Measurements from ENCODE around the gene LPIN2.

The LPIN2 gene

DNA sequence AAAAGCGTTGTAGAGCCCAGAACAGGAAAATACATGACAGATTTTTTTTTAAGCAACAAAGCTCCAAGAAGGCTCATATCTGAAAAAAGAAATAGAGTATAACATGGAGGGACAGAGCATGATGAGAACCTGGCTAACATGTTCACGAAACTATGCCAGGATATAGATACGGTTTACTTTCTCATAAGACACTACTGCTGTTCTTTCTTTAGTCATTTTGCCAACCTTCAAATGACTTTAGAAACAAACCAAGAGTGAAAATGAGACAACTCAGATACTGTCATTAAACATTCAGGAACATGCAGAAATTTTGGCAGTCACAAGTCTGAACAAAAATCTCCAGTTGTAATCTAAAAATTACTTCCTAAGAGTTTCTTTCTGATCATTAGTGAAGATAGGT is 14.3 kb downstream of the LPIN2 start:
- H3K27ac ChIP-seq = peak overlapping the region; percentile 84
- in situ Hi-C loops (cut with HindIII; ENCODE audit: low pct_ligation_motif_present, low sequenced_read_pairs) = no loop called here
- no peak overlapping the region for H3K4me3 ChIP-seq (ENCODE audit: low read depth, low read length)

DNA sequence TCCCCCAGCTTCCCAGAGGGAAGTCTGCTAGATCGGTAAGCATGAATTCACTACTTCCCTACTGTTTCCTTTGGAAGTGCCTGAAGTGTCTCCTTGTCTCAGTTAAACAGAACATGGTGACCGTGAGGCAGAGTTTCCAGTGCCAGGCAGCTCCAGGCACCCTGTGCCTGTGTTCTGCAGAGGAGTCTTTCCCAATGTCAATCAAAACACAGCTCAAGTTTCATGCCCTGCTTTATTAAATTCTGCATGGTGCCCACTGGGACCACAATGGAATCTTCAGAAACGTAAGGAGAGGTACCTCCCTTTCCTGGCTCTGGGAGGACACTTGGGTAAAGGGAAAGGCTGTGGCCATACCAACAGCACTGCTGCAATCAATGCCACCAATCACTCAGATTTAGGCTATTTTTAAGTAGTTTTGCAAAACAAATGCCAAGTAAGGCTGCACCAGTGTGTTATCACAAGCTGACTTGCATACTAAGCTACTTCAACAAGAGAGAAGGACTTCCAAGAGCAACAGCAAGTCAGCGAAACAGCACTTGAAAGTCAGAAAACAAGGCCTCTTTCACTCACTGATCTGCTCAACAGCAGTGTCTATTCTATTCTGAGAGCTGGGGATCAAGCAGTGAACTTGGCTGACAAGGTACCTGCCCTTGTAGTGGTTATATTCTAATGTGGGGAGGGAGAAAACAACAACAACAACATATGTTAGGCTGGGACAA is 14.9 kb downstream of the LPIN2 start:
- no peak for DNase-seq
- H3K4me3 ChIP-seq (ENCODE audit: low read depth, low read length) = no peak overlapping the region
- in situ Hi-C loops (cut with HindIII; ENCODE audit: low pct_ligation_motif_present, low sequenced_read_pairs) = no loop called here
- no peaks in the 10 kb centered on the region for H3K27me3 ChIP-seq (replicated peaks)
- H3K27ac ChIP-seq = peak overlapping the region; percentile 84
- no peaks in the 10 kb centered on the region for H3K36me3 ChIP-seq (replicated peaks)
- TF ChIP-seq, protein P1, sequence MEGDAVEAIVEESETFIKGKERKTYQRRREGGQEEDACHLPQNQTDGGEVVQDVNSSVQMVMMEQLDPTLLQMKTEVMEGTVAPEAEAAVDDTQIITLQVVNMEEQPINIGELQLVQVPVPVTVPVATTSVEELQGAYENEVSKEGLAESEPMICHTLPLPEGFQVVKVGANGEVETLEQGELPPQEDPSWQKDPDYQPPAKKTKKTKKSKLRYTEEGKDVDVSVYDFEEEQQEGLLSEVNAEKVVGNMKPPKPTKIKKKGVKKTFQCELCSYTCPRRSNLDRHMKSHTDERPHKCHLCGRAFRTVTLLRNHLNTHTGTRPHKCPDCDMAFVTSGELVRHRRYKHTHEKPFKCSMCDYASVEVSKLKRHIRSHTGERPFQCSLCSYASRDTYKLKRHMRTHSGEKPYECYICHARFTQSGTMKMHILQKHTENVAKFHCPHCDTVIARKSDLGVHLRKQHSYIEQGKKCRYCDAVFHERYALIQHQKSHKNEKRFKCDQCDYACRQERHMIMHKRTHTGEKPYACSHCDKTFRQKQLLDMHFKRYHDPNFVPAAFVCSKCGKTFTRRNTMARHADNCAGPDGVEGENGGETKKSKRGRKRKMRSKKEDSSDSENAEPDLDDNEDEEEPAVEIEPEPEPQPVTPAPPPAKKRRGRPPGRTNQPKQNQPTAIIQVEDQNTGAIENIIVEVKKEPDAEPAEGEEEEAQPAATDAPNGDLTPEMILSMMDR (IDR thresholded peaks at IDR 0.05; ENCODE audit: low read depth, low read length, missing control alignments) = no peak

More for the DNA sequence above, 14.3 kb downstream of the LPIN2 start:
- TF ChIP-seq, protein P1 (IDR thresholded peaks at IDR 0.05; ENCODE audit: low read depth, low read length, missing control alignments) = no peak
- DNase-seq = no peak
- no peaks in the 10 kb centered on the region for H3K36me3 ChIP-seq (replicated peaks)
- no peaks in the 10 kb centered on the region for H3K27me3 ChIP-seq (replicated peaks)

DNA sequence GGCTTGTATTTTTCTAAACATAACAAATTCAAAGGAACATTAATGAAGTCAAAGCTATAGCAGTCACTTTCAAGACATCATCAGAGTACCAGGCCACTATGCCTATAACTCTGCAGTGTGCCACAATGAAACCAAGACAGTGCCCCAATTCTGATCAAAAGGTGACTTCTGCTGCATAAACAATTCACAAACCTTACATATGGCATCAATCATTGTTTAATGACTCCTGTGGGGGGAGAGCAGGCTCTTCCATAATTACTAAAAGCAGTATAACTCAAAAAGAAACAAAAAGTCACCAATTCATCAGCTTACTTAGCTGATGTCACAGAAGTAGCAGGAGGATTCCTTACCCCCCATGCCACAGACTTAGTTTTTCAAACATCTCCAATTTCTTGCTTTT is 15.5 kb downstream of the LPIN2 start:
- in situ Hi-C loops (cut with HindIII; ENCODE audit: low pct_ligation_motif_present, low sequenced_read_pairs) = no loop called here
- TF ChIP-seq, protein P1 (IDR thresholded peaks at IDR 0.05; ENCODE audit: low read depth, low read length, missing control alignments) = no peak
- Histone ChIP-seq H3K36me3 (replicated peaks) (no peaks in the 10 kb centered on the region), H3K27me3 (replicated peaks) (no peaks in the 10 kb centered on the region), H3K4me3 (ENCODE audit: low read depth, low read length) (no peak overlapping the region), H3K27ac (no peak overlapping the region)
- DNase-seq = no peak

DNA sequence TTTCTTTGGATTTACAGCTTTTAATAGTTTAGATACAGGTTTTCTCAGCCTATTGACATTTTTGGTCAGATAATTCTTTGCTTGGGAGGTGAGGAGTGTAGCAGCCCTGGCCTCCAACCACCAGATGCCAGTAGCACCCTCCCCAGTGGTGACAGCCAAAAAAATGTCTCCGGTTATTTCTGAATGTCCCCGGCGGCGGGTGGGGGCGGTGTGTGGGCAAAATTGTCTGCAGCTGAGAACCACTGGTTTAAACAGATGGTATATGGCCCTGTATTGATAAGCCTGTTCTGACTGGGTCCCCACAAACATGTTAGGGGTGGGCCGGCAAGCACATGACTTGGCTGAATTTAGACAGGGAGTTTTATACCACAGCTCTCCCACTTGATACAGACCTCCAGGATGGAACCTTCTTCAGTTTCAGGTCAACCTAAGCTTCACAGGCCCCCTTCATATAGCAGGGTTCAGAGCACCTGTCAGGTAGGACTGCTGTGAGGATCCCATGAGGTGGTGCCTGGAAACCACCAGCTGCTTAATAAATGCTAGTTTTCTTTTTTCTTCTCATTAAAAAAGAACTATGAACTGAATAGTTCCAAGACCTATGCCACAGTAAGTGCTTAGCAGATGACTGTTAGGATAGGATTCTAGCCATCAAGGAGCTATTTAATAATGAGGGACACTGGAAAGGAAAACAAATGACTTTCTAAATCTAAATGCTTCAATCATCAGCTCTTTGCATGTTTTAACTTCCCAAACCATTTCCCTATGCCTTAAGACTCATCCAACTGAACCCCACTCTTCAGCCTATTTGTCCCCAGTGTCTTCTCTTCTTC is 18.1 kb downstream of the LPIN2 start:
- H3K36me3 ChIP-seq (replicated peaks) = no peaks in the 10 kb centered on the region
- H3K27me3 ChIP-seq (replicated peaks) = no peaks in the 10 kb centered on the region
- H3K27ac ChIP-seq = no peak overlapping the region
- H3K4me3 ChIP-seq (ENCODE audit: low read depth, low read length) = no peak overlapping the region
- TF ChIP-seq, protein P1 (IDR thresholded peaks at IDR 0.05; ENCODE audit: low read depth, low read length, missing control alignments) = peak; percentile 43
- DNase-seq = no peak
- in situ Hi-C loops (cut with HindIII; ENCODE audit: low pct_ligation_motif_present, low sequenced_read_pairs) = no loop called here

DNA sequence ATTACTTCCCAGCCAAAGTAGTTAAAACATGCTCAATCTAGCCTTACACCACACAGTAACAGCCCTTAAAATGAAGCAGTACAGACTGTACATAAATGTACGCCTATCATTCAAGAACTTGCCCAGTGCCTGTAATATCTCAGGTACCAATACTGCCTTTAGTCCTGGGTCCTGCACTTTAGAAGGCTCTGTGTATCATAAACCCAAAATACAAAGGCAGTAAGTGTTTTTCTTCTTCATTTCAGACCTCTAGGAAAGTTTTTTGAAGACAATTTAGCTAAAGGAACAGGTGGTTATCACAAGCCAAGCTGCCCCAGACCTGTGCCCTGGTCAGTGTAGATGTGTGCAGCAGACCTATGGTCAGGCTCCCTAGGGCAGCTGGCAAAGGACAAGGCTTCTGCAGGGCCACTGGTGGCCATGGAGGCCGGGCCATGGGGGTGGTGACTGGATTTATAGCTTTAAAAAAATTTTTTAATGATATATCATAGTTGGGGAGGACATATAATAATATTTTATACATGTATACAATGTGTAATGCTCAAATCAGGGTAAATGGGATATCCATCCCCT is 18.8 kb downstream of the LPIN2 start:
- no peak for DNase-seq
- in situ Hi-C loops (cut with HindIII; ENCODE audit: low pct_ligation_motif_present, low sequenced_read_pairs) = no loop called here
- H3K27ac ChIP-seq = no peak overlapping the region
- H3K27me3 ChIP-seq (replicated peaks) = no peaks in the 10 kb centered on the region
- H3K36me3 ChIP-seq (replicated peaks) = no peaks in the 10 kb centered on the region
- H3K4me3 ChIP-seq (ENCODE audit: low read depth, low read length) = no peak overlapping the region
- TF ChIP-seq, protein P1 (IDR thresholded peaks at IDR 0.05; ENCODE audit: low read depth, low read length, missing control alignments) = no peak
